Measurements from ENCODE around the gene BROX.

DNA sequence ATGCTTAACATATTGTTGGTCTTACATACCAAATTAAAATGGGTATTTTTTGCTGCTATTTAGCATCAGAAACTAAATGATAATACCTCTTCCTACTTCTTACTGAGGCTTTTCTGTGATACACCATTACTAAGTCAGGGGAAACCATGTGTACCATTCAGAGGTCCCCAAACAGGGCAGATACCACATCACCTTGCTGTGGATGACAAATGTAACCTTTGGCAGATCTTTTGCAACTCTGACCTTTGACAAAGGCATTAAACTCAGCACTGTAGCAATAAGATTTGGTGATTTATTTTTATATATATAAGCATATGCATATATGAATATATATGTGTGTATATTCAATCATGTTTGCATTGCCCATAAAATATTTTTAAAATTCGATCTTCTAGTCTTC lies 27.6 kb downstream of the BROX start:
- TF ChIP-seq ESRRA (IDR thresholded peaks at IDR 0.05; ENCODE audit: borderline replicate concordance, low read length) (no peak), POLR2A (IDR thresholded peaks at IDR 0.05; ENCODE audit: low read length) (no peak)
